ENCODE results near the gene PINLYP. TPM values are rescaled to one million over a fixed set of nuclear protein-coding genes. Genes with fewer than 3 reads are reported as not detected.

Gene PINLYP
- total RNA-seq, 1 experiment from 2014 or later, result 0.17 TPM

GRCh38 chr19:43564800-43565199 is 10.8 kb upstream of the PINLYP start:
- POLR2A ChIA-PET, result no interaction called here
- RAD21 ChIA-PET (ENCODE audit: low non-redundant PET in 1 of 2, low total read pairs in 2 of 2, uncharacterized antibody in 2 of 2, unreplicated experiment in 2 of 2), result no interaction called here
- Histone ChIP-seq H2AFZ (ENCODE audit: low read depth, low read length, poor library complexity, severe bottlenecking) (no peak overlapping the region), H3K4me3 (replicated peaks in 1 of 2; ENCODE audit: low read depth in 1 of 2, low read length in 2 of 2) (no peak overlapping the region), H3K79me2 (ENCODE audit: insufficient read depth, low read length) (no peaks in the 10 kb centered on the region), H4K20me1 (ENCODE audit: insufficient read depth) (no peaks in the 10 kb centered on the region), H3K4me2 (ENCODE audit: low read length) (no peak overlapping the region), H3K9me2 (ENCODE audit: insufficient read depth) (no peaks in the 10 kb centered on the region), H3K9me3 (ENCODE audit: control insufficient read depth in 1 of 2, insufficient read depth in 1 of 2, low read depth in 1 of 2, low read length in 2 of 2) (no peaks in the 10 kb centered on the region), H3K4me1 (ENCODE audit: control insufficient read depth in 1 of 2, insufficient read depth in 2 of 2, low read length in 2 of 2) (peaks cover 0 to 24% of the 10 kb centered on the region in 2 experiments; a peak in 2 of 4 replicates), H3K27me3 (ENCODE audit: insufficient read depth, low read length) (no peaks in the 10 kb centered on the region), H3K27ac (ENCODE audit: low read depth, low read length) (no peak overlapping the region), H3K9ac (ENCODE audit: low read length) (no peak overlapping the region), H3K36me3 (ENCODE audit: control insufficient read depth in 1 of 2, insufficient read depth in 2 of 2, low read length in 2 of 2) (no peaks in the 10 kb centered on the region; a peak in 1 of 4 replicates)
- no peak for TF ChIP-seq REST (IDR thresholded peaks at IDR 0.05; ENCODE audit: low read depth)
- no peak for TF ChIP-seq SP1 (IDR thresholded peaks at IDR 0.05; ENCODE audit: low read depth)
- TF ChIP-seq MAX (IDR thresholded peaks at IDR 0.05), result no peak
- no peak for TF ChIP-seq FOSL1 (IDR thresholded peaks at IDR 0.05; ENCODE audit: low read depth)
- TF ChIP-seq ZFX (IDR thresholded peaks at IDR 0.05), result no peak
- TF ChIP-seq SRF (IDR thresholded peaks at IDR 0.05; ENCODE audit: low read depth), result no peak
- TF ChIP-seq EZH2phosphoT487 (IDR thresholded peaks at IDR 0.05; ENCODE audit: borderline replicate concordance), result no peak
- TF ChIP-seq SIN3A (IDR thresholded peaks at IDR 0.05; ENCODE audit: low read depth), result no peak
- no peak for TF ChIP-seq CEBPB (IDR thresholded peaks at IDR 0.05; ENCODE audit: low read depth)
- TF ChIP-seq ATF3 (IDR thresholded peaks at IDR 0.05), result no peak
- no peak for TF ChIP-seq TCF7L2 (IDR thresholded peaks at IDR 0.05; ENCODE audit: borderline replicate concordance, extremely low read depth, insufficient read depth, insufficient read length)
- TF ChIP-seq EZH2 (IDR thresholded peaks at IDR 0.05), result no peak
- no peak for TF ChIP-seq POLR2AphosphoS5 (IDR thresholded peaks at IDR 0.05; ENCODE audit: low read depth, low read length)
- no peak for TF ChIP-seq CTCF (IDR thresholded peaks at IDR 0.05 in 2 of 3, conservative IDR thresholded peaks at IDR 0.05 in 1 of 3; ENCODE audit: borderline replicate concordance in 1 of 3, insufficient read depth in 1 of 3, low read depth in 2 of 3, low read length in 2 of 3)
- ATAC-seq (no peak), DNase-seq (ENCODE audit: low read depth, low spot score) (no peak)
- BruUV-seq (replicated peaks), result no TSS peak
- intact Hi-C loops (cut with micrococcal nuclease), result no loop called here
- CTCF ChIA-PET, result interaction anchor here (1.0 kb wide), 1 partner anchor 9 kb away, joined by 8 read pairs; no protein-coding TSS in a partner anchor

Data from HCT116 (cell line).